A549 (cell line): ENCODE results near the gene RANGRF.

ENCODE experiments used
- CHD4 ChIP-seq: fragments of 200-600 bp; sonication (generic); IDR thresholded peaks from 2 replicates; pipeline ENCODE4 v1.6.1; 2016; ENCODE audit warnings: antibody characterized with exemption, mild to moderate bottlenecking, borderline replicate concordance
- CTCF ChIP-seq: fragments of >200 bp; sonication (Bioruptor Twin); formaldehyde crosslinking; IDR thresholded peaks from 3 replicates; pipeline ENCODE4 v1.5.1; 2016
- EP300 ChIP-seq, 2 experiments: fragments of >200 bp; sonication (Bioruptor Twin); formaldehyde crosslinking; IDR thresholded peaks; 2 replicates in 1 of 2; 3 replicates in 1 of 2; pipeline ENCODE4 v1.6.1; 2016 to 2017
- JUN ChIP-seq, 2 experiments: fragments of >200 bp; sonication (Bioruptor Twin); formaldehyde crosslinking; IDR thresholded peaks; 2 replicates in 1 of 2; 3 replicates in 1 of 2; pipeline ENCODE4 v1.6.1; 2016 to 2017
- NPAS2 ChIP-seq: fragments of 250-450 bp; sonication (Bioruptor Pico); IDR thresholded peaks from 2 replicates; pipeline ENCODE4 v1.8.0; 2022; ENCODE audit warnings: mild to moderate bottlenecking, moderate library complexity, borderline replicate concordance
- RAD21 ChIP-seq, 2 experiments: fragments of >200 bp in 1 of 2; sonication (Bioruptor Twin) in 1 of 2; formaldehyde crosslinking in 1 of 2; IDR thresholded peaks in 1 of 2; conservative IDR thresholded peaks in 1 of 2; 2 replicates in 1 of 2; 3 replicates in 1 of 2; pipeline ENCODE4 v1.6.1; 2012 to 2018; ENCODE audit warnings: inconsistent platforms in 1 of 2
- REST ChIP-seq: fragments of 200-600 bp; sonication (generic); IDR thresholded peaks from 2 replicates; pipeline ENCODE4 v1.6.1; 2016; ENCODE audit warnings: antibody characterized with exemption, mild to moderate bottlenecking, moderate library complexity
- SREBF2 ChIP-seq: fragments of 450-650 bp; IDR thresholded peaks from 2 replicates; pipeline ENCODE4 v1.6.1; 2014; ENCODE audit warnings: mild to moderate bottlenecking, moderate library complexity
- TF ChIP-seq, protein P1 (sequence below): fragments of 250-450 bp; sonication (Bioruptor Pico); IDR thresholded peaks from 2 replicates; pipeline ENCODE4 v1.5.0; 2021; ENCODE audit warnings: mild to moderate bottlenecking, moderate library complexity, borderline replicate concordance

DNA sequence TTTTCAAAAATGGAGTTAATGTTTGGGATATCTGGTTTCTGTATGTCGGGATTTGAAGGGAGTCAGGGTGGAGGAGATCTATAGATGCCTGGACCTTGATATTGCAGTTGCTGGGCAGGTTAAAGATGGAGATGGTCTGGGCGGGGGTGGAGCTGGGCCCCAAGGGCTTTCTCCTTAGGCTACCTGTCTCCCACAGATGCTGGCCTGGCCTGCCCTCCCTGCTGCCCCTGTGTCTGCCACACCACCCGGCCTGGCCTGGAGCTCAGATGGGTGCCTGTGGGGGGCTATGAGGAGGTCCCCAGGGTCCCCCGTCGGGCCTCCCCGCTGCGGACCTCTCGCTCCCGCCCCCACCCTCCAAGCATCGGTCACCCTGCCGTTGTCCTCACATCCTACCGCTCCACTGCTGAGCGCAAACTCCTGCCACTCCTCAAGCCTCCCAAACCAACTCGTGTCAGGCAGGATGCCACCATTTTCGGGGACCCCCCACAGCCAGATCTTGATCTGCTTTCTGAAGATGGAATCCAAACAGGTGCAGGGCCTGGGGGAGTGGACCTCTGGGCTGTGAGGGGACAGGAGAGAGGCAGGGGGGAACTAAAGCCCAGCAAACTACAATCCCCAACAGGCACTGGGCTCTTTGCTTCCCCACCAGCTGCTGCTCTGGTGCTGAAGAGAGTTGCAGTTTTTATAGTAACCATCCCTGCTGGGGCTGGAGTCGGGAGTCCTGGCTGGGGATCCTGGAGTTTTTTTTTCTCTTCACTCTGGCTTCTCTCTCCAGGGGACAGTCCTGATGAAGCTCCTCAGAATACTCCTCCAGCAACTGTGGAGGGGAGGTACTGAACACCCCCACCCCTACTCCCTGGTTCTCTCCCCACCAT, 24.5 kb downstream of the RANGRF start:
- TF ChIP-seq CHD4 (no peak), CTCF (no peak), SREBF2 (no peak), EP300 (IDR thresholded peaks at IDR 0.05) (no peak), JUN (IDR thresholded peaks at IDR 0.05) (no peak), NPAS2 (CRISPR knock-in tag) (no peak), RAD21 (conservative IDR thresholded peaks at IDR 0.05 in 1 of 2, IDR thresholded peaks at IDR 0.05 in 1 of 2) (no peak), REST (no peak)
- TF ChIP-seq, protein P1, sequence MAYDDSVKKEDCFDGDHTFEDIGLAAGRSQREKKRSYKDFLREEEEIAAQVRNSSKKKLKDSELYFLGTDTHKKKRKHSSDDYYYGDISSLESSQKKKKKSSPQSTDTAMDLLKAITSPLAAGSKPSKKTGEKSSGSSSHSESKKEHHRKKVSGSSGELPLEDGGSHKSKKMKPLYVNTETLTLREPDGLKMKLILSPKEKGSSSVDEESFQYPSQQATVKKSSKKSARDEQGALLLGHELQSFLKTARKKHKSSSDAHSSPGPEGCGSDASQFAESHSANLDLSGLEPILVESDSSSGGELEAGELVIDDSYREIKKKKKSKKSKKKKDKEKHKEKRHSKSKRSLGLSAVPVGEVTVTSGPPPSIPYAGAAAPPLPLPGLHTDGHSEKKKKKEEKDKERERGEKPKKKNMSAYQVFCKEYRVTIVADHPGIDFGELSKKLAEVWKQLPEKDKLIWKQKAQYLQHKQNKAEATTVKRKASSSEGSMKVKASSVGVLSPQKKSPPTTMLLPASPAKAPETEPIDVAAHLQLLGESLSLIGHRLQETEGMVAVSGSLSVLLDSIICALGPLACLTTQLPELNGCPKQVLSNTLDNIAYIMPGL (CRISPR knock-in tag), result no peak
